ENCODE measurements around the gene MCF2. TPM values are rescaled to one million over a fixed set of nuclear protein-coding genes. Genes with fewer than 3 reads are reported as not detected.

MCF2 gene
- total and polyA plus RNA-seq, 12 donors, result 7.1 to 66.9 (median 28.2) TPM

GRCh38 chrX:139647597-139647996 lies 60.4 kb downstream of the MCF2 start:
- intact Hi-C loops (cut with DNase I), result no loop called here
- DNase-seq, result no peak
- TF ChIP-seq, protein P1, sequence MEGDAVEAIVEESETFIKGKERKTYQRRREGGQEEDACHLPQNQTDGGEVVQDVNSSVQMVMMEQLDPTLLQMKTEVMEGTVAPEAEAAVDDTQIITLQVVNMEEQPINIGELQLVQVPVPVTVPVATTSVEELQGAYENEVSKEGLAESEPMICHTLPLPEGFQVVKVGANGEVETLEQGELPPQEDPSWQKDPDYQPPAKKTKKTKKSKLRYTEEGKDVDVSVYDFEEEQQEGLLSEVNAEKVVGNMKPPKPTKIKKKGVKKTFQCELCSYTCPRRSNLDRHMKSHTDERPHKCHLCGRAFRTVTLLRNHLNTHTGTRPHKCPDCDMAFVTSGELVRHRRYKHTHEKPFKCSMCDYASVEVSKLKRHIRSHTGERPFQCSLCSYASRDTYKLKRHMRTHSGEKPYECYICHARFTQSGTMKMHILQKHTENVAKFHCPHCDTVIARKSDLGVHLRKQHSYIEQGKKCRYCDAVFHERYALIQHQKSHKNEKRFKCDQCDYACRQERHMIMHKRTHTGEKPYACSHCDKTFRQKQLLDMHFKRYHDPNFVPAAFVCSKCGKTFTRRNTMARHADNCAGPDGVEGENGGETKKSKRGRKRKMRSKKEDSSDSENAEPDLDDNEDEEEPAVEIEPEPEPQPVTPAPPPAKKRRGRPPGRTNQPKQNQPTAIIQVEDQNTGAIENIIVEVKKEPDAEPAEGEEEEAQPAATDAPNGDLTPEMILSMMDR (IDR thresholded peaks at IDR 0.05), result no peak
- TF ChIP-seq POLR2A (IDR thresholded peaks at IDR 0.05), result no peak
- no peak overlapping the region for H3K4me3 ChIP-seq
- H3K9me3 ChIP-seq (replicated peaks in 1 of 3), result no peaks in the 10 kb centered on the region
- 71 to 92% (median 87%) methylated on average over 2 to 3 of the region's 3 CpGs for WGBS, 4 donors
- H3K27me3 ChIP-seq, result no peaks in the 10 kb centered on the region
- H3K27ac ChIP-seq, result no peak overlapping the region
- H3K36me3 ChIP-seq (replicated peaks in 1 of 2), result no peaks in the 10 kb centered on the region
- H3K4me1 ChIP-seq (replicated peaks in 1 of 2), result no peaks in the 10 kb centered on the region

DNA sequence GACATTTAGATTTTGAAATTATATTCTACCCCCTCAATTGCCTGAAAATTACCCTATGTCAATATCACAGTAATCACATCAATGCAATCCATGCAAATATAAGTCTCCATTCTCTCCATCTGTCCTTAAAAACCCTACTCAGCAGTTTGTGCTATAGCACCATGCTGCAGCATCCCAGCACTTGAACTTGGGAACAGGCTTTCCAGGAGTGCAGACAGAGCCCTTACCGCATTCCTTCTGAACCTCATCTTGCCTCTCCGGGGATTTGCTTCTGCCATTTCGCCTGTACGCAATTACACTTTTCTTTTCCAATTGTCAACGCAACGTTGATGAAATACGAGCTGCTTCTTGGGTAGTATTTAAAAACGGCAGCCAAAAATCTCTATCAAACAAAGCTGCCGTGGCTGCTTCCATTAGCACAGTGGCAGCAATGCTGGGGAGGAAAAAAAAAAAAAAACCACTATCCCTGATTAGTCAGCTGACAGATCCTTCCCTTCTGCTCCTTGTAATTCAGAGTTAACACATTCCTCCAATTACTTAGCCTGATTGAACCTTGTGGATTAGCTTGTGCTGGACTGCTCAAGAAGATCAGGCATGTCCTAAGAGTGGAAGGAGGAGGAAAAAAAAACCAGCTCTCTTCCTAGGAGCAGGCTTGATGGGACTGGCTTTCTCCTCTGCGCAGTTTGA lies 65.6 kb downstream of the MCF2 start:
- Histone ChIP-seq H3K4me1 (replicated peaks in 1 of 2) (no peaks in the 10 kb centered on the region), H3K9me3 (replicated peaks in 1 of 3) (no peaks in the 10 kb centered on the region), H3K27me3 (no peaks in the 10 kb centered on the region), H3K27ac (no peak overlapping the region), H3K4me3 (peak overlapping the region in 1 of 4 donors; percentile 37), H3K36me3 (replicated peaks in 1 of 2) (no peaks in the 10 kb centered on the region)
- WGBS, 4 donors, result 13 to 48% (median 23%) methylated on average over 10 of the region's 10 CpGs
- no peak for TF ChIP-seq POLR2A (IDR thresholded peaks at IDR 0.05)
- TF ChIP-seq, protein P1 (IDR thresholded peaks at IDR 0.05), result no peak
- intact Hi-C loops (cut with DNase I), result no loop called here
- peak in 1 of 7 donors; percentile 8 for DNase-seq

- Histone ChIP-seq H3K4me1 (replicated peaks in 1 of 2) (no peaks in the 10 kb centered on the region), H3K27ac (no peak overlapping the region), H3K9me3 (replicated peaks in 1 of 3) (no peaks in the 10 kb centered on the region), H3K36me3 (replicated peaks in 1 of 2) (no peaks in the 10 kb centered on the region), H3K4me3 (no peak overlapping the region), H3K27me3 (no peaks in the 10 kb centered on the region)
- WGBS, 4 donors, result 61 to 85% (median 73%) methylated on average over 2 of the region's 2 CpGs
- intact Hi-C loops (cut with DNase I), result no loop called here
- TF ChIP-seq, protein P1 (IDR thresholded peaks at IDR 0.05), result no peak
- no peak for TF ChIP-seq POLR2A (IDR thresholded peaks at IDR 0.05)
- DNase-seq, result no peak
These were observed 67.7 kb downstream of the MCF2 start for GRCh38 chrX:139640259-139640658.

- Histone ChIP-seq H3K4me1 (replicated peaks in 1 of 2) (no peaks in the 10 kb centered on the region), H3K27me3 (no peaks in the 10 kb centered on the region), H3K27ac (no peak overlapping the region), H3K4me3 (no peak overlapping the region), H3K36me3 (replicated peaks in 1 of 2) (no peaks in the 10 kb centered on the region), H3K9me3 (replicated peaks in 1 of 3) (no peaks in the 10 kb centered on the region)
- intact Hi-C loops (cut with DNase I), result no loop called here
- WGBS, 4 donors, result 56 to 71% (median 68%) methylated on average over 8 of the region's 8 CpGs
- peak in 5 of 7 donors; percentile 9 to 58 (median 18) for DNase-seq
- TF ChIP-seq, protein P1 (IDR thresholded peaks at IDR 0.05), result no peak
- no peak for TF ChIP-seq POLR2A (IDR thresholded peaks at IDR 0.05)
These were observed 68.7 kb downstream of the MCF2 start for GRCh38 chrX:139639253-139639652.
